Lower leg skin (tissue), 4 donors: ENCODE results near the gene POLDIP3. TPM values are rescaled to one million over a fixed set of nuclear protein-coding genes. Genes with fewer than 3 reads are reported as not detected.
A peak's percentile ranks its signal among the peaks of the same experiment; 100 is the strongest.

Experiments
- DNase-seq, 2 donors: peaks; one replicate each; pipeline ENCODE4 v3.0.0-alpha.2; 2019; ENCODE audit warnings: low spot score in 2 of 2
- H3K4me3 ChIP-seq: fragments of 200-600 bp; sonication (generic); 2 replicates; pipeline ENCODE4 v1.5.1; 2017; ENCODE audit warnings: mild to moderate bottlenecking, low read depth; ENCODE audit not compliant: poor library complexity, severe bottlenecking
- CTCF ChIP-seq, 3 donors: fragments of 450-650 bp; IDR thresholded peaks; one replicate each; pipeline ENCODE4 v1.5.1; 2016; ENCODE audit warnings: antibody characterized with exemption in 3 of 3, mild to moderate bottlenecking in 3 of 3, moderate library complexity in 2 of 3
- POLR2A ChIP-seq, 2 donors: fragments of 450-650 bp; IDR thresholded peaks; one replicate each; pipeline ENCODE4 v1.6.1; 2016 to 2017; ENCODE audit warnings: antibody characterized with exemption in 2 of 2, mild to moderate bottlenecking in 1 of 2, moderate library complexity in 1 of 2
- WGBS, 2 donors: methylation state at CpG; one replicate each; pipeline ENCODE4 v1.1.5; 2018; 5-methylcytosine and 5-hydroxymethylcytosine counted together
- intact Hi-C: fragments of 100-400 bp; cut with DNase I; formaldehyde crosslinking; loops from one replicate; pipeline ENCODE4 v1.15.0; 2023; ENCODE audit warnings: low total_unique reads
- total RNA-seq, 4 donors: library from RNA; depleted of rRNA; stranded (reverse); fragments of >200 nt; gene quantifications; one replicate each; pipeline ENCODE4 v1.1.0, GENCODE V29; 2016

Gene POLDIP3
- total RNA-seq, 4 donors from 2014 or later: 29.6 to 41.8 (median 40.8) TPM

GRCh38 chr22:42648017-42648367 is 33.3 kb upstream of the POLDIP3 start:
- no peak for DNase-seq
- 36 to 41% methylated on average over 4 of the region's 4 CpGs for WGBS, 2 donors
- intact Hi-C loops: no loop called here
- peak overlapping the region; percentile 95 for H3K4me3 ChIP-seq
- TF ChIP-seq POLR2A (IDR thresholded peaks at IDR 0.05) (no peak), CTCF (IDR thresholded peaks at IDR 0.05) (no peak)

- WGBS, 2 donors: 29 to 31% methylated on average over 16 of the region's 16 CpGs
- no peak overlapping the region for H3K4me3 ChIP-seq
- intact Hi-C loops: no loop called here
- TF ChIP-seq POLR2A (IDR thresholded peaks at IDR 0.05): no peak
- peak; percentile 58 to 92 for DNase-seq
These were observed 32.2 kb upstream of the POLDIP3 start for GRCh38 chr22:42646569-42647525.

GRCh38 chr22:42645938-42646568 is 31.4 kb upstream of the POLDIP3 start:
- intact Hi-C loops: no loop called here
- TF ChIP-seq POLR2A (IDR thresholded peaks at IDR 0.05): no peak
- no peak for TF ChIP-seq CTCF (IDR thresholded peaks at IDR 0.05)
- WGBS, 2 donors: 24 to 49% methylated on average over 5 to 10 of the region's 13 CpGs
- H3K4me3 ChIP-seq: no peak overlapping the region
- no peak for DNase-seq

- H3K4me3 ChIP-seq: no peak overlapping the region
- DNase-seq: no peak
- intact Hi-C loops: no loop called here
- WGBS, 2 donors: 16 to 21% methylated on average over 17 to 19 of the region's 19 CpGs
- TF ChIP-seq POLR2A (IDR thresholded peaks at IDR 0.05) (no peak), CTCF (IDR thresholded peaks at IDR 0.05) (no peak)
These were observed 30.8 kb upstream of the POLDIP3 start for GRCh38 chr22:42645341-42645937.

GRCh38 chr22:42644422-42645340 is 30.0 kb upstream of the POLDIP3 start:
- DNase-seq: peak in 1 of 2 donors; percentile 63
- intact Hi-C loops: no loop called here
- no peak overlapping the region for H3K4me3 ChIP-seq
- WGBS, 2 donors: 11 to 17% methylated on average over 22 of the region's 22 CpGs
- TF ChIP-seq POLR2A (IDR thresholded peaks at IDR 0.05): no peak
- no peak for TF ChIP-seq CTCF (IDR thresholded peaks at IDR 0.05)
